ENCODE results near the gene MAD1L1.
"Not testable (repeated sequence)": the region's sequence is repeated elsewhere in the genome, so short reads cannot be mapped to it uniquely, and the experiment has no call there.

Gene MAD1L1

GRCh38 chr7:2008101-2008935 lies 224.4 kb downstream of the MAD1L1 start:
- no peak for DNase-seq

GRCh38 chr7:2007551-2007950 lies 225.2 kb downstream of the MAD1L1 start:
- DNase-seq, result no peak

- no peak for DNase-seq
Observed at GRCh38 chr7:2006921-2007381, 225.8 kb downstream of the MAD1L1 start.

- DNase-seq, result no peak
Observed at GRCh38 chr7:2006231-2006771, 226.4 kb downstream of the MAD1L1 start.

GRCh38 chr7:2005786-2006185 lies 227.0 kb downstream of the MAD1L1 start:
- no peak for DNase-seq

- no peak for DNase-seq
Observed at GRCh38 chr7:2004841-2005725, 227.7 kb downstream of the MAD1L1 start.

- DNase-seq, result no peak
Observed at GRCh38 chr7:2003931-2004812, 228.6 kb downstream of the MAD1L1 start.

GRCh38 chr7:2003451-2003930 lies 229.3 kb downstream of the MAD1L1 start:
- DNase-seq, result no peak

GRCh38 chr7:2002561-2003450 lies 229.9 kb downstream of the MAD1L1 start:
- DNase-seq, result no peak

- DNase-seq, result no peak
Observed at GRCh38 chr7:2001601-2002442, 230.9 kb downstream of the MAD1L1 start.

GRCh38 chr7:2000746-2001321 lies 231.9 kb downstream of the MAD1L1 start:
- DNase-seq, result no peak

GRCh38 chr7:2000153-2000687 lies 232.5 kb downstream of the MAD1L1 start:
- DNase-seq, result no peak

GRCh38 chr7:1999278-1999984 lies 233.3 kb downstream of the MAD1L1 start:
- DNase-seq, result no peak

- DNase-seq, result no peak
Observed at GRCh38 chr7:1998146-1998545, 234.6 kb downstream of the MAD1L1 start.

- DNase-seq, result no peak
Observed at GRCh38 chr7:1997537-1998076, 235.1 kb downstream of the MAD1L1 start.

GRCh38 chr7:1996816-1997215 lies 235.9 kb downstream of the MAD1L1 start:
- DNase-seq, result no peak

GRCh38 chr7:1995911-1996420 lies 236.8 kb downstream of the MAD1L1 start:
- not testable (repeated sequence) for DNase-seq

GRCh38 chr7:1995426-1995825 lies 237.3 kb downstream of the MAD1L1 start:
- no peak for DNase-seq
